Tibial nerve (tissue), 4 donors: Measurements from ENCODE around the gene CD93. TPM values are rescaled to one million over a fixed set of nuclear protein-coding genes. Genes with fewer than 3 reads are reported as not detected.

ENCODE experiments used
- DNase-seq, 2 donors: peaks; one replicate each; pipeline ENCODE4 v3.0.0-alpha.2; 2019; ENCODE audit warnings: low spot score in 2 of 2
- H3K27ac ChIP-seq, 4 donors: fragments of 200-600 bp; sonication (generic) in 3 of 4; one replicate each; pipeline ENCODE4 v1.5.1; 2017 to 2019; ENCODE audit warnings: mild to moderate bottlenecking in 1 of 4
- H3K27me3 ChIP-seq, 2 donors: fragments of 200-600 bp; sonication (generic) in 1 of 2; one replicate each; pipeline versions ENCODE4 v1.5.1 to v1.6.0; 2017 to 2019
- H3K36me3 ChIP-seq, 3 donors: fragments of 200-600 bp; sonication (generic); one replicate each; pipeline ENCODE4 v1.5.1; 2018 to 2019
- H3K4me1 ChIP-seq, 4 donors: fragments of 200-600 bp; sonication (generic) in 3 of 4; one replicate each; pipeline ENCODE4 v1.5.1; 2017 to 2019
- H3K4me3 ChIP-seq, 4 donors: fragments of 200-600 bp; sonication (generic) in 3 of 4; one replicate each; pipeline ENCODE4 v1.5.1; 2017 to 2019; ENCODE audit warnings: mild to moderate bottlenecking in 1 of 4, moderate library complexity in 1 of 4
- H3K9me3 ChIP-seq, 4 donors: fragments of 200-600 bp; sonication (generic) in 3 of 4; one replicate each; pipeline ENCODE4 v1.5.1; 2017 to 2019
- CTCF ChIP-seq, 5 experiments: fragments of 200-600 bp in 3 of 5; fragments of 450-650 bp in 2 of 5; sonication (generic) in 3 of 5; IDR thresholded peaks; one replicate each; pipeline ENCODE4 v1.5.1; 2016 to 2019; ENCODE audit warnings: antibody characterized with exemption in 5 of 5, mild to moderate bottlenecking in 3 of 5, moderate library complexity in 2 of 5
- EP300 ChIP-seq, 2 donors: sonication (generic); formaldehyde crosslinking; IDR thresholded peaks; one replicate each; pipeline ENCODE4 v1.6.1; 2017; ENCODE audit warnings: antibody characterized with exemption in 2 of 2, mild to moderate bottlenecking in 1 of 2
- POLR2A ChIP-seq, 2 donors: fragments of 450-650 bp; IDR thresholded peaks; one replicate each; pipeline ENCODE4 v1.6.1; 2017; ENCODE audit warnings: antibody characterized with exemption in 2 of 2, mild to moderate bottlenecking in 2 of 2, moderate library complexity in 2 of 2
- WGBS, 2 donors: methylation state at CpG; one replicate each; pipeline ENCODE4 v1.1.5; 2018; 5-methylcytosine and 5-hydroxymethylcytosine counted together
- total RNA-seq, 4 donors: library from RNA; depleted of rRNA; stranded (reverse); fragments of >200 nt; gene quantifications; one replicate each; pipeline ENCODE4 v1.1.0, GENCODE V29; 2016

Gene CD93
- total RNA-seq, 4 donors from 2014 or later = 23.0 to 85.1 (median 65.7) TPM

- 72 to 73% methylated on average over 3 of the region's 3 CpGs for WGBS, 2 donors
- Histone ChIP-seq H3K4me1 (peaks cover 0 to 35% (median 0%) of the 10 kb centered on the region in 4 donors), H3K9me3 (no peaks in the 10 kb centered on the region), H3K36me3 (no peaks in the 10 kb centered on the region), H3K27ac (no peak overlapping the region), H3K27me3 (no peaks in the 10 kb centered on the region), H3K4me3 (no peak overlapping the region)
- no peak for DNase-seq
- TF ChIP-seq CTCF (IDR thresholded peaks at IDR 0.05) (no peak), EP300 (IDR thresholded peaks at IDR 0.05) (no peak), POLR2A (IDR thresholded peaks at IDR 0.05) (no peak)
Measured at GRCh38 chr20:23095499-23095898, 9.4 kb upstream of the CD93 start.

- no peaks in the 10 kb centered on the region for H3K36me3 ChIP-seq
- H3K4me1 ChIP-seq = peaks cover 0 to 41% (median 0%) of the 10 kb centered on the region in 4 donors
- 87 to 91% methylated on average over 8 of the region's 8 CpGs for WGBS, 2 donors
- no peaks in the 10 kb centered on the region for H3K27me3 ChIP-seq
- H3K9me3 ChIP-seq = no peaks in the 10 kb centered on the region
- no peak for DNase-seq
- no peak overlapping the region for H3K27ac ChIP-seq
- no peak overlapping the region for H3K4me3 ChIP-seq
- no peak for TF ChIP-seq CTCF (IDR thresholded peaks at IDR 0.05)
- no peak for TF ChIP-seq EP300 (IDR thresholded peaks at IDR 0.05)
- no peak for TF ChIP-seq POLR2A (IDR thresholded peaks at IDR 0.05)
Measured at GRCh38 chr20:23094927-23095326, 8.8 kb upstream of the CD93 start.

- Histone ChIP-seq H3K27ac (no peak overlapping the region), H3K36me3 (no peaks in the 10 kb centered on the region), H3K9me3 (no peaks in the 10 kb centered on the region), H3K27me3 (no peaks in the 10 kb centered on the region), H3K4me3 (no peak overlapping the region), H3K4me1 (peaks cover 0 to 43% (median 0%) of the 10 kb centered on the region in 4 donors)
- TF ChIP-seq POLR2A (IDR thresholded peaks at IDR 0.05) (no peak), CTCF (IDR thresholded peaks at IDR 0.05) (no peak), EP300 (IDR thresholded peaks at IDR 0.05) (no peak)
- DNase-seq = no peak
- 85 to 86% methylated on average over 13 of the region's 13 CpGs for WGBS, 2 donors
Measured at GRCh38 chr20:23094213-23094896, 8.2 kb upstream of the CD93 start.

- DNase-seq = no peak
- Histone ChIP-seq H3K27ac (no peak overlapping the region), H3K27me3 (no peaks in the 10 kb centered on the region), H3K36me3 (no peaks in the 10 kb centered on the region), H3K9me3 (no peaks in the 10 kb centered on the region), H3K4me1 (peaks cover 0 to 43% (median 0%) of the 10 kb centered on the region in 4 donors), H3K4me3 (no peak overlapping the region)
- 60 to 62% methylated on average over 3 of the region's 3 CpGs for WGBS, 2 donors
- TF ChIP-seq CTCF (IDR thresholded peaks at IDR 0.05) (no peak), EP300 (IDR thresholded peaks at IDR 0.05) (no peak), POLR2A (IDR thresholded peaks at IDR 0.05) (no peak)
Measured at GRCh38 chr20:23093613-23094012, 7.5 kb upstream of the CD93 start.

- TF ChIP-seq POLR2A (IDR thresholded peaks at IDR 0.05) (no peak), CTCF (IDR thresholded peaks at IDR 0.05) (no peak), EP300 (IDR thresholded peaks at IDR 0.05) (no peak)
- H3K4me1 ChIP-seq = peaks cover 0 to 43% (median 0%) of the 10 kb centered on the region in 4 donors
- no peaks in the 10 kb centered on the region for H3K9me3 ChIP-seq
- H3K4me3 ChIP-seq = no peak overlapping the region
- DNase-seq = no peak
- H3K27ac ChIP-seq = peak overlapping the region in 1 of 4 donors; percentile 40
- WGBS, 2 donors = 79 to 83% methylated on average over 7 of the region's 7 CpGs
- no peaks in the 10 kb centered on the region for H3K36me3 ChIP-seq
- H3K27me3 ChIP-seq = no peaks in the 10 kb centered on the region
Measured at GRCh38 chr20:23092861-23093495, 6.9 kb upstream of the CD93 start.
